Measurements from ENCODE around the gene TMEM132C.

The TMEM132C gene

GRCh38 chr12:128510511-128510910 is 243.5 kb downstream of the TMEM132C start:
- no peak for DNase-seq

GRCh38 chr12:128513331-128513730 is 246.4 kb downstream of the TMEM132C start:
- DNase-seq, result no peak

- DNase-seq, result no peak
Observed at GRCh38 chr12:128513831-128514230, 246.9 kb downstream of the TMEM132C start.

- no peak for DNase-seq
Observed at GRCh38 chr12:128518644-128519043, 251.7 kb downstream of the TMEM132C start.

- DNase-seq, result no peak
Observed at GRCh38 chr12:128519426-128519825, 252.5 kb downstream of the TMEM132C start.

- DNase-seq, result no peak
Observed at GRCh38 chr12:128521981-128522380, 255.0 kb downstream of the TMEM132C start.

GRCh38 chr12:128524439-128524838 is 257.5 kb downstream of the TMEM132C start:
- DNase-seq, result no peak

- DNase-seq, result peak in 1 of 2 experiments; percentile 7
Observed at GRCh38 chr12:128531170-128531569, 264.2 kb downstream of the TMEM132C start.

- no peak for DNase-seq
Observed at GRCh38 chr12:128534906-128535305, 267.9 kb downstream of the TMEM132C start.

GRCh38 chr12:128536810-128537209 is 269.8 kb downstream of the TMEM132C start:
- no peak for DNase-seq

GRCh38 chr12:128537668-128538067 is 270.7 kb downstream of the TMEM132C start:
- no peak for DNase-seq

- no peak for DNase-seq
Observed at GRCh38 chr12:128542844-128543243, 275.9 kb downstream of the TMEM132C start.

- DNase-seq, result no peak
Observed at GRCh38 chr12:128543460-128543859, 276.5 kb downstream of the TMEM132C start.

- DNase-seq, result no peak
Observed at GRCh38 chr12:128543971-128544370, 277.0 kb downstream of the TMEM132C start.

GRCh38 chr12:128548949-128549348 is 282.0 kb downstream of the TMEM132C start:
- no peak for DNase-seq

GRCh38 chr12:128549601-128550218 is 282.7 kb downstream of the TMEM132C start:
- DNase-seq, result no peak

- DNase-seq, result peak; percentile 69 to 73
Observed at GRCh38 chr12:128551266-128551665, 284.3 kb downstream of the TMEM132C start.

GRCh38 chr12:128554546-128555304 is 287.8 kb downstream of the TMEM132C start:
- no peak for DNase-seq

- no peak for DNase-seq
Observed at GRCh38 chr12:128557231-128557630, 290.3 kb downstream of the TMEM132C start.

- DNase-seq, result no peak
Observed at GRCh38 chr12:128564956-128565355, 298.0 kb downstream of the TMEM132C start.

- no peak for DNase-seq
Observed at GRCh38 chr12:128567730-128568129, 300.8 kb downstream of the TMEM132C start.

- DNase-seq, result no peak
Observed at GRCh38 chr12:128570191-128571065, 303.5 kb downstream of the TMEM132C start.
